Measurements from ENCODE around the gene CGB7.
"Not testable (repeated sequence)": the region's sequence is repeated elsewhere in the genome, so short reads cannot be mapped to it uniquely, and the experiment has no call there.

DNA sequence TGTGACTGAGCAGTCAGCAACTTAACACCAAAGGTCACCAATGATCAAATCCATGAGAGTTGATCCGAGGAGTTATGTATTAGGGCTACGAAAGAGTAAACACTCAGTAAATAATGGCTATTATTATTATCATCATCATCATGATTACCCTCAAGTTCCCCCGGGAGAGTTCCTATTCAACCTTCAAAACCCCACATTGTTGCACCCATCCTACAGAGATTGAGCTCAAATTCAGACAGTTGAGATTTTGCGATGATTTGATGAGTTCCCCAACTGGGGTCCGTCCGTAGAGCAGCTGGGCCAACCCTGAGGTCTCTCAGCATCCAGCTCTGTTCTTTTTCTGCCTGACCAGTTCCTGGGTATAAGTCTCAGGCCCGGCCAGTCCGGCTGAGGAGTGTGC, 19.4 kb downstream of the CGB7 start:
- TF ChIP-seq, protein P1, sequence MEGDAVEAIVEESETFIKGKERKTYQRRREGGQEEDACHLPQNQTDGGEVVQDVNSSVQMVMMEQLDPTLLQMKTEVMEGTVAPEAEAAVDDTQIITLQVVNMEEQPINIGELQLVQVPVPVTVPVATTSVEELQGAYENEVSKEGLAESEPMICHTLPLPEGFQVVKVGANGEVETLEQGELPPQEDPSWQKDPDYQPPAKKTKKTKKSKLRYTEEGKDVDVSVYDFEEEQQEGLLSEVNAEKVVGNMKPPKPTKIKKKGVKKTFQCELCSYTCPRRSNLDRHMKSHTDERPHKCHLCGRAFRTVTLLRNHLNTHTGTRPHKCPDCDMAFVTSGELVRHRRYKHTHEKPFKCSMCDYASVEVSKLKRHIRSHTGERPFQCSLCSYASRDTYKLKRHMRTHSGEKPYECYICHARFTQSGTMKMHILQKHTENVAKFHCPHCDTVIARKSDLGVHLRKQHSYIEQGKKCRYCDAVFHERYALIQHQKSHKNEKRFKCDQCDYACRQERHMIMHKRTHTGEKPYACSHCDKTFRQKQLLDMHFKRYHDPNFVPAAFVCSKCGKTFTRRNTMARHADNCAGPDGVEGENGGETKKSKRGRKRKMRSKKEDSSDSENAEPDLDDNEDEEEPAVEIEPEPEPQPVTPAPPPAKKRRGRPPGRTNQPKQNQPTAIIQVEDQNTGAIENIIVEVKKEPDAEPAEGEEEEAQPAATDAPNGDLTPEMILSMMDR (IDR thresholded peaks at IDR 0.05): not testable (repeated sequence)
- not testable (repeated sequence) for TF ChIP-seq EZH2 (IDR thresholded peaks at IDR 0.05; ENCODE audit: borderline replicate concordance, insufficient read depth, low read depth, low read length, poor library complexity, severe bottlenecking)
